NOMO-1 treated with dmso at 0.1 percent for 144 hours (cell line): ENCODE data around the gene ZDHHC24.
"Not testable (repeated sequence)": the region's sequence is repeated elsewhere in the genome, so short reads cannot be mapped to it uniquely, and the experiment has no call there.

Source experiments
- DNase-seq: peaks from one replicate; lab custom pipeline; 2025; ENCODE audit not compliant: unreplicated experiment; lab: John Stamatoyannopoulos, UW

Gene ZDHHC24

DNA sequence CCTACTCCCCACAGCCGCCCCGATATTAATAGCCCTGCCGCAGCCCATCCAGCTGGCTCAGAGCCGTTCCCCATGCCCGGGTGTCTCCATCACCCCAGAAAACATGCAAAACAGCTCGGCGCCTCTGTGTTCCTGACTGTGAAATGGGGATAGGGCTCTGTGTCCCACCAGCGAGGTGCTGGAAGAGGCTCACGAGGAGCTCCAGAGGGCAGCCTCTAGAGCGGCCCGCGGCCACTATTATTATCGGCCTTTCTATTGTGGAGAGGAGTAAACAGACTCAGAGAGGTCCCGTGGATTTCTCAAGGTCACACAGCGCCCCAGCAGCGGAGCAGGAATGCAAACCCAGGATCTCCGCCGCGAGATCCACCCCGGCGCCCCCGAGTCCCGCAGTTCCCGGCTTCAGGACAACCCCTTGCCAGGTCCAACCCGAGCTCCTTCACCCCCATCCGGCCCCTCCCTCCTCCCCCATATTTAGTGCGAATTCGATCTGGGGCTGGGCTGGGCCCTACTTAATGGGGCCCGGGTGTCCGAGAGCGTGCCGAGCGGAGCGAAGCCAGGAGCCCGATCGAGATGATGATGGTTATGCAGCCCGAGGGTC lies 619 bp upstream of the ZDHHC24 start, which contains the start of gene ACTN3:
ACTN3 (plus strand) TSS at position 536 of the 598 bp plus-strand sequence; CDS start at position 571, 35 bp downstream.
- DNase-seq, result no peak

DNA sequence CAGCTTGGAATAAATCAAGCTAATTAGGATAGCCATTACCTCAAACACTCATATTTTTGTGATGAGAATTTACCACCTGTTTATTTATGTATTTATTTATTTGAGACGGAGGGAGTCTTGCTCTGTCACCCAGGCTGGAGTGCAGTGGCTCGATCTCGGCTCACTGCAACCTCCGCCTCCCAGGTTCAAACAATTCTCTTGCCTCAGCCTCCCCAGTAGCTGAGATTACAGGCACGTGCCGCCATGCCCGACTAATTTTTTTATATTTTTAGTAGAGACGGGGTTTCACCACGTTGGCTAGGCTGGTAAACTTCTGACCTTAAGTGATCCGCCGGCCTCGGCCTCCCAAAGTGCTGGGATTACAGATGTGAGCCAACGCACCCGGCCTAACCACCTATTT lies 896 bp downstream of the ZDHHC24 start:
- not testable (repeated sequence) for DNase-seq

DNA sequence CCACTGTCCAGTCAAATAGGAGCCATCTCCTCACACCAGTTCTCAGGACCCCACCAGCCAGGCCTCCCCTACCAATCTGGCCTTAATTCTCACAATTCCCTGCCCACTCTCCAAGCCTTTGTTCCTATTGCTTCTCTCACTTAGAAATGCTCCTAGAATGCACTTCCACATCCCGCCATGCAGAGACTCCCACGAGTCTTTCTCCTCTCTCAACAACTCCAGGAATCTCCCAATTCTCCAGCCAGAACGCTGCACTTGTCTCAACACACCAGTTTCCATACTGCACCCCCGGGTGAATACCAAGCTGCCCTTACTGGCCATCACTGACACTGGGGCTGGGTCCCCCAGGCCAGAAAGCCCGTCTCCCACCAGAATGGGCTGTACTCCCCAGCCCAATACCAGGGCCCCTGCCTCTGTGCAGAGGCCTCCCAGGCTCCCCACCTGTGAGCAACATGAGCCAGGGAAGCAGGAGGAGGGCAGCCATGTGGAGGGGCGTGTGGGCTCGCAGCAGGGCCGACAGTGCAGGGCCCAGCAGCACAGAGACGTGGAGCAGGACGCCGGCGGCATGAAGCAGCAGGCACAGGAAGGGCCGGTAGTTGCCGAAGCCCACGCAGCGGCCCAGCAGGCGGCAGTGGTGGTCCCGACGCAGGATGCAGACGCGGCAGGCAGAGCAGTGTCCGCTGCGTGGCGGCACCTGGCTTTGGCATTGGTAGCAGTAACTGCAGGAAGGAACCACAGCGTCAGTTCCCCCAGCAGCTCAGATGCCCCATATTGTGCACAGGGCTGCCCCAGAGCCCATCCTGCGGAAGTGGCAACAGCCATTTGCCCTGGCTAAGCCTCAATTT lies 2.4 kb downstream of the ZDHHC24 start:
- no peak for DNase-seq

DNA sequence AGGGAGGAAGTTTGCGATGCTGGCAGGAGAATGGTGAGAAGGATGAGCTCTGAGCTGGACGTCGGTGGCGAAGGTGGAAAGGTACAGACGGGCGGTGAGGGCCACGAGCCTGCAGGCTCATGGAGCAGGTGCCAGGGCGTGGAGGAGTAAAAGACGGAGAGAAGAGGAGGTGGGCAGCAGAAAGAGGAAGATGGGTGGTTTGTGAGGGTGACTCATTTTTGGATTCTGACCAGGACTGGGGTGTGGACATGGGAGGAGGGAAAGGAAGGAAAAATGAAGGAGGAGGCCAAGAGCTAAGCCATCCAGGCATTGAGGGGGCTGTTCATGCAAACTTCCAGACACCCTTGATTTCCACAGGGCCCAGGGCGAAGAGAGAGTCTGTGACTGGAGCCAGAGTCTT lies 3.5 kb downstream of the ZDHHC24 start:
- DNase-seq, result no peak

DNA sequence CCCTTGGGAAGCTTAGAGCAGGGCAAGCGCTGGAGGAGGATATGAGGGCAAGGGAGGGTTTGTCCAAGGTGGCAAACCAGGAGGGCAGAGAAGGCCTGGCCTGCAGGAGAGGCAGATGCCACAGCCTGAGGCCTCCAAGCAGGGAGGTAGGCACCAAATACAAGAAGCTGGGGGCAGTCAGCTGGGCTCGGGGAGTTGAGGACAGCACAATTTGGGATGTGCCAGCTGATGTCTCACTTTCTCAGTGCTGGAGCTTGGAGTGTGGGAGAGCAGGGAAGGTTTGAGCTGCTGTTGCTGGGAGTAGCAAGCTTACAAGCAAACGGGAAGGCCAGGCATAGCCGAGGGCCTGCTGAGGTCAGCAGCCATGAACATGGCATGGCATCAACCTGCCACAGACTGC lies 4.0 kb downstream of the ZDHHC24 start:
- DNase-seq, result no peak

DNA sequence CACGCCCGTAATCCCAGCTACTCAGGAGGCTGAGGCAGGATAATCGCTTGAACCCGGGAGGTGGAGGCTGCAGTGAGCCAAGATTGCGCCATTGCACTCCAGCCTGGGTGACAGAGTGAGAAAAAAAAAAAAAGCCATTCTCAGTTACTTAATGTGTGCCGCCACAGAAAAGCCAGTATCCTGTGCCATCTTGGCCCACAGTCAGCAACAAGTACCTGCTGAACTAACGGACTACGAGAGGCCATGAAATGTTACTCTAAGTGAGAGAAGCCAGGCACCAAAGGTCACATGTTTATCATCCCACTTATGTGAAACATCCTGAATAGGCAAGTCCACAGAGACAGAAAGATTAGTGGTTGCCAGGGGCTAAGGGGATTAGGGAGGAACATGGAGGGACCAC lies 5.2 kb downstream of the ZDHHC24 start:
- DNase-seq, result not testable (repeated sequence)

DNA sequence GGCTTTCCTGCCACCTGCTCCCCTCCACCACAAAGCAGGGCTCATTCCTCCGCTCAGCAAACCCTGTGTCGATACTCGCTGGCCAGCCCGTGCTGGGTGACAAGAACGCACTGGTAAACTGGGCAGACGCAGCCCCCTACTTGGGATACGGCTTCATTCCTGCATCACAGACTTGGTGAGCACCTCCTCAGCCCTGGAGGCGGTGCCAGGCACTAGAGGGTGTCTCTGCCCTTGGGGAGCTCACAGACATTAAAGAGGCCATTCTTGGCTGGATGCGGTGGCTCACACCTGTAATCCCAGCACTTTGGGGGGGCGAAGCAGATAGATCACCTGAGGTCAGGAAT lies 6.0 kb downstream of the ZDHHC24 start:
- no peak for DNase-seq

DNA sequence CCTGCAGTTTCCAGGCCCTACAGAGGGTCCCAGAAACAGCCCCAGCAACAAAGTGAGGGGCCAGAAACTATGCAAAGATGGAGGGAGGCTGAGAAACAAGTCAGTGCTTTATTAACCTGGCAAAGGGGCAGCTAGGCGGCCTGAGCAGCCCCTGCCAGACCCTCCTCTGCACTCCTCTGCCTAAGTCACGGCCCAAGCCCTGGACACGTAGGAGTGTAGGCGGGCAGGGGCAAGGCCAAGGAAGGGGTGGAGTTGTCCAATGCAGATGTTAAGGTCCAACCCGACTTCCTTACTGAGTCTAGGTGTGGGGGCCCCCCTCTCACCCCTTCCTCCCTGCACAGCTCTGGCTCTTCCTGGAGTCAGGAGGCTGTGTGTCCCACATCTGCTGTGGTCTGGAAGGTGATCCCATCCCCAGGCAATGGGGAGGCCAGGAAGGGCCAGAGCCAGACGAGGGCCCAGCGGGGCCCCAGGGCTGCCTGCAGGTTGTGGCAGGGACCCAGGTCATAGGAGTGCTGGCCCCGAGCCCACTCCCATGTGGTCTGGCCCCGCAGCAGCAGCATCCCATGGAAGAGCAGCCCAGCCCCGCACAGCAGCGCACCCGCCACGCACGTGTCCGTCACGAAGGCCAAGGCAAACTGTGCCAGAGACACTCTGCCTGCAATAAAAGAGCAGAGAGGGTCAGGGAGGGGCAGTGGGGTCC lies 6.5 kb downstream of the ZDHHC24 start:
- DNase-seq, result no peak

DNA sequence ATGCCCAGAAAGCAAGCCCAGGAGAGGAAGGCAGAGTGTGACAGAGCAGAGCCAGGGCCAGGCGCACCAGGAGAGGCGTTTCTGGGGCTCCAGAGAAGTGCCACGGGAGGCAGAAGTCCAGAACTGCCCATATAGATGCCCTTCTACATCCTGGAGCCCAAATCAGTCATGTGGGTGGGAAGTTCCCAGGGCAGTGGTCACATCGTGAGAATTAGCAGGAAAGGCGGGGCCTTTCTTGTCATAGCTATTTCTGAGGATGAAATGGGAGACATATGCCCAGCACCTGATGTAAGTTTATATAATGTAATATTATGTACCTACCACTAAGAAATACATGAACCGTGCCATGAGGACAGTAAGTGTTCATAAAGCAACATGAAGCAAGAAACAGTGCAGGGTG lies 13.1 kb downstream of the ZDHHC24 start:
- DNase-seq, result no peak

DNA sequence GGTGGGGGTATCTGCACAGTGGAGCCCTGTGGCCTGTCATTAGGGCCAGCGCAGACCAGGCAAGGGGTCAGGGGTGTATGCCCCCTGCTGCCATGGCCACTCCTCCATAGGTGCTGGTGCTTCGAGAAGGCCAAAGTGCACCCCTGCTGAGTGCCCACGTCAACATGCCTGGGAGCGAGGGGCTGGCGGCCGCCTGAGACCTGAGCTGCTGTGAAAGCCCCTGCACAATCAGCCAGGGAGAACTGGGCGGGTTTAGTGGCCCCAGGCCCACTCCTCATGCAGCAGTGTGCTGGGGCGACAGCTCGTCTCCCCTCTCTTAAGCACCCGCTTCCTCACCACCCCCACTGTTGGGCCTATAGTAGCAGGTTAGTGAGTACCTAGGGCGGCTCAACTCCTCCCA lies 14.0 kb downstream of the ZDHHC24 start:
- DNase-seq, result no peak

DNA sequence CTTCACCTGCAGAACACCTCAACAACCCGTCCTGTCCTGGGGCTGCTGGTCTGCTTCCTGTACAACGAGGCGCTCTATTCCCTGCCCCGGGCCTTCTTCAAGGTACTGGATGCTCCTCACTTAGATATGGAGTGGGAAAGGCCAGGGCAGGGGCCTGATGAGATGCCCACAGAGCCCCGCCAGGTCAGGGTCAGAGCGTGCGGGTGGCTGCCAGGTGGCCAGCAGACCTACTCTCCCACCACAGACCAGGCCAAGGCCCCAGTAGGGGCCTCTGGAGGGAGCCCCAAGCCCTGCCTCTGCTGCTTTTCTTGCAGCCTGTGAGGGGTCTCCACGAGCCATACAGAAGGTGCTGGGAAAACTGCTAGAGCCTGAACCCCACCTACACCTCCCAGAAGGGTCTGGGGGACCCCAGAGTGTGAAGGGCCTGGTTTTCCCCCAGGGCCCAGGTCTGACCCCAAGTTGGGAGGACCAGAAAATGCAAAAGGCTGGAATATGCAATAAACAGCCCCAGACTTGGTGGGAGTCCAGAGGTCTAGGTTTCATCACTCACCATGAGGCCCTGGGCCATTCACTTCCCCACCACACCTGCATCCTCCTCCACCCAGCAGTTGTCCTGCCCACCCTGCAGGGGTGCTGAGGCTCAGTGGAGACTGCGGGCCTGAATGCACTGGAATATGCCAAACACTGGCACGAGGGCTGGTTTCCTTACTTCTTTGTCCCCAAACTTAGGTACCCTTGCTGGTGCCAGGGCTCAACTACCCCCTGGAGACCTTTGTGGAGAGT lies 14.7 kb downstream of the ZDHHC24 start:
- DNase-seq, result no peak

DNA sequence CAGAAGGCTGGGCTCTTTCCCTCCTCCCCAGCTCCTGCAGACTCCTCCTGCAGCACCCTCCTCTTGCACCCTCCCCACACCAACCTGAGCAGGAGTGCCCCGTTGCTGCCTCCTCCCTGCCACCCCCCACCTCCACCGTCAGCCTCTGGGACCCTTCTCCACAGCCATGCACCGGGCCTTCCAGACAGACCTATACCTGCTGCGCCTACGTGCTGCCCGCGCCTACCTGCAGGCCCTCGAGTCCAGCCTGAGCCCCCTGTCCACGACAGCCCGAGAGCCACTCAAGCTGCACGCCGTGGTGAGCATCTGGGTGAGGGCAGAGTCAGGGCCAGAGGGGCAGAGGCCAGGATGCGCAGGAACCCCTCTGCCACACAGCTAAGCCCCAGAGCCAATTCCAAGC lies 16.2 kb downstream of the ZDHHC24 start:
- DNase-seq, result no peak

DNA sequence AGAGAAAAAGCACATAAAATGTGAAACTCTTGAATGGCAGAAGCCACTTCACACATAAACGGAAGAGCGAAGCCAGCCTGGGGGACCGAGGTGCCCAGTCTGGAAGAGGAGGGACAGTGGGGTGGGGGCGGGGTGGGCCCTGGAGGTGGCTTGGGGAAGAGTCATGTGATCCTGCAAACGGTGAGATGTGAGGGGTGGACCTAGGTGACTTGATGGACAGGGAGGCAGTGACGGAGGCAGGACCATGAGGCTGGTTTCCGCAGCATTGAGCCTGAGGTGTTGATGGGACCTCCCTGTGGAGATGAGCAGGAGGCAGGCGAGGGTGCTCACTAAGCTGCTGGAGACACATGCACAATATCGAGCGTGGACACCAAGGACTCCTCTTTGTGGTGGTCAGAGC lies 16.8 kb downstream of the ZDHHC24 start:
- DNase-seq, result no peak

DNA sequence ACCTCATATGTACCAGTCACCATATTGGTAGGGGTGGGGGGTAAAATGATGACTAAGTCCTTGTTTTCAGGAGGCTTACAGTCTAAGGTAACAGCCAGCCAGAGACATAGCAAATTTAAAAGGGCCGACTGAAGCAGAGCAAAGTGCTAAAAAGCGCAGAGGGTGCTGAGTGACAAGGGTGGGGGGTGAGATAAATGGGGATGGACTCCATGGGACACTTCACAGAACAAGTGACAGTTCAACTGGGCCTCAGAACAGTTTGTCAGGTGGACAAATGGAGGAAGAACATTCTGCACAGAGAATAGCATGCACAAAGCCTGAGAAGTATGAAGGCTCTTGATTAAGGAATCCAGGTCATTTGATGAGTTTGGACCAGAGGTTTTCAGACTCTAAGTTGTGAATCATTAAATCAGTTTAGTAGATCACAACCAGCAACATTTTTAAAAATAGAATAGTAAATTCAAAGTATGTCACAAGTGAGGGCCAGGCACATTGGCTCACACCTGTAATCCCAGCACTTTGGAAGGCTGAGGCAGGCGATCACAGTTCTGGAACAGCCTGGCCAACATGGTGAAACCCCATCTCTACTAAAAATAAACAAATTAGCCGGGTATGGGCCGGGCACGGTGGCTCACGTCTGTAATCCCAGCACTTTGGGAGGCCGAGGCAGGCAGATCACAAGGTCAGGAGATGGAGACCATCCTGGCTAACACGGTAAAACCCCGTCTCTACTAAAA lies 21.4 kb downstream of the ZDHHC24 start:
- DNase-seq, result no peak

DNA sequence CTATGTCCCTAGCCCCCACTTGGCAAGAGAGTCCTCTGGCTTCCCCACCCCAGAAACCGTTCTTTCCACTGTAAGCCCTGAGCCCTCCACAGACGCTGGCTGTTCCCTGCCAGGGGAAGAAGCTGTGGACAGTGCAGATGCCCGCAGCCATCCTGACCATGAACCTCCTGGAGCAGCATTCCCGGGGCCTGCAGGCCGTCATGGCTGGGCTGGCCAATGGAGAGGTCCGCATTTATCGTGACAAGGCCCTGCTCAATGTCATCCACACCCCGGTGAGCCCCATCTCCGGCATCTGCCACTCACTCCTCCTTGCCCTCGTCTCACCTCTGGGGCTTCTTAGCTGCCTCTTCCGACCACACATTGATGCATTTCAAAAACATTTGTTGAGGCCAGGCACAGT lies 22.2 kb downstream of the ZDHHC24 start:
- DNase-seq, result no peak

DNA sequence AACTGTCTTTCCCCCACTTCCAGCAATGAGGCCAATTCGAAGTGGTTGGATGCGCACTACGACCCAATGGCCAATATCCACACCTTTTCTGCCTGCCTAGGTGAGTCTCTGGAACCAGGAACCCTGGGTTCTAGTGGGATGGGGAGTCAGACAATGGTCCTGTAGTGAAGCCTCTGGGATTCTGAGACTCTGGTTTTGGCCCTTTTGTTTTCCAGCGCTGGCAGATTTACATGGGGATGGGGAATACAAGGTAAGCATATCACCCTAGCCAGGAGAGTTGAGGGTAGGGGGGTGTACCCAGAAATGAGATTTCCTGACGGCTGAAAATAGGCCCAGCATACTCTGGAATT lies 34.9 kb downstream of the ZDHHC24 start:
- DNase-seq, result no peak

DNA sequence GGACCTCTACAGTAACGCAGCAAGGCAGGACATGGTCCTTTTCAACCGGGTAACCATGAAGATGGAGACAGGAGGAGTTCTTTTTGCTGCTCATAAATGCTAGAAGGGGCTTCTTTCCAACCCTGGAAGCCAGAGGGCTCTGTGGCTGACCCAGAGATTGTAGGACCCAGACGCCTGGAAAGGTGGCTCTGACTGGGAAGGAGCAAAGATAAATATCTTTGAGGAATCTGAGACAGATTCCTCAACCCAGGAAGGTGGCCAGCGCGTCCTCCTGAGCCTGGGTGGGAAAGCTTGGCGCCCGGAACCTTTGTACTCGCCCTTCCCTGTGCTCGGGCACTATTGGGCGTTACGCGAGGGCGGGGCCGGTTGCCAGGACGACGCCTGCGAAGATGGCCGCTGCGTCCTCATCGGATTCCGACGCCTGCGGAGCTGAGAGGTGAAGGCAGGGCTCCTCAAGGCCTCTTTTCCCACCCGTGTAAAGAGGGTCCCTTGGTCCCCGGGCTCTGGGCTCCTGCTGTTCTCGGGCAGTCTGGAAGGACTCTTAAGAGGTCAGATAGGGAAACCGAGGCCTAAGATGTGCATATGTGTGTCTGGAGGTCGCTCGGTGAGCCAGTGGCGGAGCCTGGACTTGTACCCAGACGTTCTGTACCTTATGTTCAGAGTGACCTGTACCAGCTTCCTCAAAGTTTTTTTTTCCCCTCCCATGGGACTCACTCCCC lies 35.4 kb downstream of the ZDHHC24 start, which contains the start of gene BBS1:
BBS1 (plus strand) TSS at position 365 of the 719 bp plus-strand sequence; CDS start at position 390, 25 bp downstream.
- peak; percentile 34 for DNase-seq

DNA sequence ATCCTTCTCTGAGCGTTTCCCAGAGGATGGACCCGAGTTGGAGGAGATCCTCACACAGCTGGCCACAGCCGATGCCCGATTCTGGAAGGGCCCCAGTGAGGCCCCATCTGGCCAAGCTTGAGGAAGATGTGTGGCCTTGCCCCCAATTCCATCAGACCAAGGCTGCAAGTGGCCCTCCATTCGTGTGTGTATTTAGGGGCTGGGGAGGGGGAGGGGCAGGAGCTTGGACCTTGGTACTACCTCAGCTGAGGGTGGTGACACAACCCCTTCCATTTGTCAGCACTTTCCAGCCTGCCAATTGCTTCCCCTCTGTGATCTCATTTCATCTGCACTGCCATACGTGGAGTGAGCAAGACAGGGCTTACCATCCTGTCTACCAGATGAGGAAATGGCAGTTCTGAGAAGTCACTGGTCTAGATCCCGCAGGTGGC lies 36.7 kb downstream of the ZDHHC24 start:
- DNase-seq, result no peak

DNA sequence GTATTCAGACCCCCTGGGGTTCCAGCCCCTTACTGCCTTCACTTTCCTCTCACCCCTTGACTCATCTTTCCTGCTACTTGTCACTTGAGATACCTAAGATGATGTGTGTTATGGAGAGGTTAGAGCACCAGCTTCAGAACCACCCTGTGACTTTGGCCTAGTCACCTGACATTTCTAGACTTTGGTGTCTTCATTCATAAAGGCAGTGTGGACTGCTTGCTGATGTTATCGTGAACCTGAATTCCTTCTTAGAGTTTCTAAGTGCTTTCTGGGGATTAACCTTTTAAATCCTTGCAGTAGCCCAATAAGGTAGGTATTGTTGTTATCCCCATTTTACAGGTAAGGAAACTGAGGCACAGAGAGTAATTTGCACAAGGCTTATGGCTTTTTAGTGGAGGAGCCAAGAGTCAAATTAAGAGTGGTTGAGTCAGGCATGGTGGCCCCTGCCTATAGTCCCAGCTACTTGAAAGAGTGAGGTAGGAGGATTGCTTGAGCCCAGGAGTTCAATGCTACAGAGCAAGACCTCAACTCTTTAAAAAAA lies 40.5 kb downstream of the ZDHHC24 start:
- DNase-seq, result no peak

DNA sequence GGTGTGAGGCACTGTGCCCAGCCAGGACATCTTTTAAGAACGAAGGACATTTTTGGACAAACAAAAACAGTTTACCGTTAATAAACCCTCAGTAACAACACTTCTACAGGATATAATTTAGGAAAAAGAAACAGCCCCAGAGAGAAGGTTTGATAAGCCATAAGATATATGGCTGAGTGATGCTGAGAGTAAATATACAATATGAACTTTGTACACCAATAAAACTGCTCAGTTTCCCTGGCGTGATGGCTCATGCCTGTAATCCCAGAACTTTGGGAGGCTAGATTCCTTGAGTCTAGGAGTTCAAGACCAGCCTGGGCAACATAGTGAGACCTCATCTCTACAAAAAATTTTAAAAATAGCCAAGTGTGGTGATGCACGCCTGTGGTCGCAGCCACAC lies 47.3 kb downstream of the ZDHHC24 start:
- DNase-seq, result no peak
